Right cardiac atrium (tissue), 5 donors: ENCODE results near the gene DHX16. TPM values are rescaled to one million over a fixed set of nuclear protein-coding genes. Genes with fewer than 3 reads are reported as not detected.

Experiments used
- ATAC-seq, 2 donors: fragments of 200-7000 bp; cut with Tn5 transposase; one replicate each; pipeline versions ENCODE4 v1.8.0 to v1.9.1; 2020; ENCODE audit warnings: moderate library complexity in 2 of 2, mild to moderate bottlenecking in 1 of 2
- DNase-seq, 3 donors: peaks; one replicate each; pipeline ENCODE4 v3.0.0-alpha.2; 2020
- H3K27ac ChIP-seq: one replicate; pipeline ENCODE4 v1.5.1; 2013; ENCODE audit warnings: mild to moderate bottlenecking, low read length, control low read depth, moderate library complexity
- H3K27me3 ChIP-seq: one replicate; pipeline ENCODE4 v1.6.1; 2013; ENCODE audit not compliant: control insufficient read depth, insufficient read depth
- H3K4me1 ChIP-seq: one replicate; pipeline ENCODE4 v1.6.1; 2013; ENCODE audit warnings: low read length; ENCODE audit not compliant: control insufficient read depth, insufficient read depth
- H3K4me3 ChIP-seq: one replicate; pipeline ENCODE4 v1.5.1; 2013; ENCODE audit warnings: low read length, control low read depth
- H3K9me3 ChIP-seq: one replicate; pipeline ENCODE4 v1.6.1; 2013; ENCODE audit warnings: low read length; ENCODE audit not compliant: control insufficient read depth
- WGBS: extraction: QIAGEN DNeasy Blood & Tissue Kit; methylation state at CpG from one replicate; pipeline ENCODE4 v1.1.7; 2013; 5-methylcytosine and 5-hydroxymethylcytosine counted together
- intact Hi-C, 4 donors: fragments of 100-400 bp; cut with DNase I; formaldehyde crosslinking; loops; one replicate each; pipeline versions ENCODE4 v1.11.0 to v1.14.0; 2022 to 2023
- polyA plus RNA-seq: library from polyadenylated mRNA; stranded (reverse); fragments of 200-250 nt; gene quantifications from one replicate; pipeline ENCODE4 v1.2.3, GENCODE V29; 2013
- total RNA-seq, 4 donors: library from RNA; stranded (reverse); fragmentation: NEBNext Ultra II Directional; extraction: Animal tissue kit (Norgen Biotek cat#: 25700); gene quantifications; one replicate each; pipeline ENCODE4 v1.2.1, GENCODE V29; 2021
- donor health status: healthy with polysubstance abuse.
- donor health status: DM: no; HTN: yes; CAD: no.
- donor health status: DM: no; HTN: no; CAD: no.
- donor health status: DM: no; HTN: yes; CAD: no; lungs with severe emphysema.
- donor health status: DM: yes; HTN: yes; CAD: no.

The DHX16 gene
- total and polyA plus RNA-seq, 5 donors = 17.0 to 23.4 (median 19.4) TPM

DNA sequence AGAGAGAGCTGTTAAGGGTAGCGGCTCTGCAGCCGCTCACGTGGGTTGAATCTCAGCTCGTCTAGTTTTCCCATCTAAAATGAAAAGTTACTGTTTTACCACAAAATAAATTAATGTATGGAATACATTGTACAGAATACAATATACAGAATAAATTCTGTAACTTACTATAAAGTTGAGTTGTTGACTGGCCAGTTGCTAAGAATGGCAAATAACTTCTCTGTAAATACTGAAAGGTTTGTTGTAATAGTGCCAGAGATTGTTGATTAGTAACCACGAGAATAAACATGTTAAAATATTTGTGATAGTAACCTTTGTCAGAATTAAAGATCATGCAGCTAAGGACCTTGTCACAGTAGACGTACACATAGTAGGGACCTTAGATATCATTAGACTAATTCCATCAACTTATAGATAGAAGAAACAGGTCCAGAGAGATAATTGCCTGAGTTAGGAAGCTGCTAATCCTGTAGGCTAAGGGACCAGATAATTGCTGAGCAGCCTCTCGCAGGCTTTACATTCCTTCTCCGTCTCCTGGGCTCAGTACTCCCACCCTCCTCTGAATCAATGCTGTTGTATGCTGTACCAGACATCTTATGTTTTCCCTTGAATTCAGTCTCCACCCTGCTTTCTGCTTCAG is 18.5 kb upstream of the DHX16 start:
- H3K27me3 ChIP-seq = no peaks in the 10 kb centered on the region
- 16% methylated on average over 8 of the region's 8 CpGs for WGBS
- H3K4me3 ChIP-seq = peak overlapping the region; percentile 74
- no peaks in the 10 kb centered on the region for H3K9me3 ChIP-seq
- intact Hi-C loops = no loop called here
- H3K4me1 ChIP-seq = peaks cover 3% of the 10 kb centered on the region
- ATAC-seq (no peak), DNase-seq (no peak)
- H3K27ac ChIP-seq = peak overlapping the region; percentile 93

DNA sequence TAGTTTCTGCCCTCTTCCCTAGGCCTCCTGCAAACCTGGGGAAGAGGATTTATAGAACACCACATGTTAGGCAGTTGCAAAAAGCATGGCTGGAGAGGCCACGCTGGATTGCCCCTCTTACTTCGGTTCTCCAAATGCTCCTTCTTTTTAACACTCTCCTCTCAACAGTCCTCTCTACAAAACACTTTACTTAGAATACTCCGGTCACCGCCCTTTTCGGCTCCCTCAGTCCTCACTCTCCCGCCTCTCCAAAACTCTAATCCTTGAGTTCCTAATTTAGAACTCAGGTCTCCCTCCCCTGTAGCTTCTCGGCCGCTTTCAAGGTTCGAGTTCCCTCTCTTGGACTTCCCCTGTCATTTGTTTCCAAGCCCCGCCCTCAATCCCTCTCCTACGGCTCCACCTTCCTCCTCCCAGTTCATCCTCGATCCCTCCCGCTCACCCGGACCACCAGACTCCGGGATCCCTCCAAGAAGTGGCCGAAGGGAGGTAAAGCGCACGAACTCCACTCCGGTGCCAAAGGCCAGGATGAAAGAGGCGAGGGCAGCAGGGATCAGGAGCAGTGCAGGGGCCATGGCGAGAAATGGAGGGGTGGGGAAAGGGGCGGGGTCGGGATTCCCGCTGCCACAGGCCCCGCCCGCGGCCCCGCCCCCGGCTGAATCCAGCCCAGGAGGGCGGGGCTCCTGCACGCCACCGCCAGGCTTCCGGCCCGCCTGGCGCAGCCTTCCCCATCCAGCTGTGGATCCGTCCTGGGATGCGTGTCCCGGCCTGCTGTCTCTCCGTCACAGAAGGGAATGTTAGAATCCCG is 17.8 kb upstream of the DHX16 start, which contains the start of gene NRM:
NRM (minus strand) TSS at position 582 of the 805 bp plus-strand sequence; CDS start at position 572, 10 bp downstream.
- H3K9me3 ChIP-seq = no peaks in the 10 kb centered on the region
- WGBS = under 1% methylated on average over 40 of the region's 40 CpGs
- no peaks in the 10 kb centered on the region for H3K27me3 ChIP-seq
- peak within 1 kb of the TSS; percentile 93 for H3K27ac ChIP-seq
- H3K4me3 ChIP-seq = peak within 1 kb of the TSS; percentile 74
- H3K4me1 ChIP-seq = peaks cover 3% of the 10 kb centered on the region
- DNase-seq = peak; percentile 91 to 97 (median 96)
- ATAC-seq = peak; percentile 70 to 78
- intact Hi-C loops = no loop called here

- Histone ChIP-seq H3K4me1 (peaks cover 5% of the 10 kb centered on the region), H3K27ac (peak overlapping the region; percentile 93), H3K9me3 (no peaks in the 10 kb centered on the region), H3K27me3 (no peaks in the 10 kb centered on the region), H3K4me3 (peak overlapping the region; percentile 74)
- intact Hi-C loops = no loop called here
- DNase-seq (peak in 2 of 3 donors; percentile 47 to 58), ATAC-seq (no peak)
- 28% methylated on average over 4 of the region's 4 CpGs for WGBS
Measured at GRCh38 chr6:30689985-30690384, 17.2 kb upstream of the DHX16 start.

GRCh38 chr6:30689022-30689865 is 16.4 kb upstream of the DHX16 start:
- Histone ChIP-seq H3K4me1 (peaks cover 5% of the 10 kb centered on the region), H3K27me3 (no peaks in the 10 kb centered on the region), H3K9me3 (no peaks in the 10 kb centered on the region), H3K4me3 (no peak overlapping the region), H3K27ac (no peak overlapping the region)
- DNase-seq = peak in 2 of 3 donors; percentile 36 to 52
- 86% methylated on average over 11 of the region's 11 CpGs for WGBS
- intact Hi-C loops = no loop called here
- no peak for ATAC-seq

DNA sequence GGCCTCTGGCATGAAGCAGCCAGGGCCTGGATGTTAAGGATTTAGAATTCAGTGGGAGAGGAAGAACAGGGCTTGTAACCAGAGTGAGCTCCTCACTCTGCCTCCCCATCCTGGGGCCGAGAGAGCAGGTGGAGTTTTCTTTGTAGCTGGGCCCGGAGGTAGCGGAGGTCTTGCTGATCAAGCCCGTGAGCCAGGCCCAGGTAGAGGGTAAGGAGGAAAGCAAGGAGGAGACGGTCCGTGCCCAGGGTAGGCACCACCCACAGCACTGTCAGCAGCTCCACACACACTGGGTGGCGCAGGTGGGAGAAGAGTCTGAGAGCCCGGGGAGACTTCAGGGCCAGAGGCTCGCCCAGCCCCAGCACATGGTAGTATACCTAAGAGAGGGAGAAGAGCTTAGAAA is 15.8 kb upstream of the DHX16 start:
- H3K4me1 ChIP-seq = peaks cover 5% of the 10 kb centered on the region
- intact Hi-C loops = no loop called here
- peak overlapping the region; percentile 99 for H3K27ac ChIP-seq
- no peaks in the 10 kb centered on the region for H3K27me3 ChIP-seq
- WGBS = 88% methylated on average over 9 of the region's 9 CpGs
- ATAC-seq (no peak), DNase-seq (peak in 2 of 3 donors; percentile 44 to 59)
- H3K9me3 ChIP-seq = no peaks in the 10 kb centered on the region
- no peak overlapping the region for H3K4me3 ChIP-seq

DNA sequence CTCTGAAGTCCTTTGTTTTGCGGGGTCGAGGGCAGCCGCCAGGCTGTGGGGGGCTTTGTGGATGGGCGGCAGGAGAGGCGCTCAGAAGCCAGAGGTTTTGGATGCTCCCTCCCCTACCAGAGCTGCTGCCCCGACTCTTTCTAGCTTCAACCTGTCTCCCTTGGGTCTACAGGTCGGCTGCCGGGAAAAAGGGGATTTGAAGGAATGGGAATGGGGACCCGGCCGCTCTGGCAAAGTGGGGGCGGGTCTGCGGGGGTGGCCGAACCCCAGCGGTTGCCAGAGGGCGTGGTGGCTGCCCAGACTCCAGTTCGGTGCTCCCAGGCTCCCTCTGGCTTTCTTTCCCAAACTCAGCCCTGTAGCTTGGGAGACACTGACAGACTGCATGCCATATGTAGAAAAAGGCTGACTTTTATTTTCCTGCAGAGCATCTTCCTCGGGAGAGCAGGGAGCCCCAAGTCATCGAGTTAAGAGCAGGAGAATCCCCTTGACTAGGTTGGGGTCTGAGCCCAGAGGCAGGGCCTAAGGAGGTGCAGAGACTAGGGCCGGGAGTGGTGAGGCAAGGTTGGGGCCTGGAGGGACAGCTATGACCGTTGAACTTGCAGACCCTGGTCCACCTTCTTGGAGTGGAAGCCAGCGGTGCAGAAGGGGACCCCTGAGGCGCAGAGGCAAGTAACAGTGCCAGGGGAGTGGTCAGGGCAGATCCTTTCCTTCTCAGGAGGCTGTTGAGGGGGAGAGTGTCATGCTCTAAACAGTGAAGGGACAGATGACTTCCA is 15.0 kb upstream of the DHX16 start:
- Histone ChIP-seq H3K27me3 (no peaks in the 10 kb centered on the region), H3K4me3 (peak overlapping the region; percentile 88), H3K9me3 (no peaks in the 10 kb centered on the region), H3K4me1 (peaks cover 8% of the 10 kb centered on the region), H3K27ac (peak overlapping the region; percentile 99)
- no peak for ATAC-seq
- WGBS = 9% methylated on average over 22 of the region's 22 CpGs
- peak; percentile 63 to 84 (median 82) for DNase-seq
- intact Hi-C loops = loop anchor here in 1 of 4 donors (2.0 kb wide), 1 partner anchor 33 kb away; the partner anchor contains the start of gene TUBB

GRCh38 chr6:30686908-30687658 is 14.3 kb upstream of the DHX16 start:
- peak overlapping the region; percentile 88 for H3K4me3 ChIP-seq
- H3K4me1 ChIP-seq = peaks cover 8% of the 10 kb centered on the region
- intact Hi-C loops = loop anchor here in 1 of 4 donors (2.0 kb wide), 1 partner anchor 34 kb away; the partner anchor contains the start of gene TUBB
- WGBS = under 1% methylated on average over 52 of the region's 52 CpGs
- H3K9me3 ChIP-seq = no peaks in the 10 kb centered on the region
- H3K27me3 ChIP-seq = no peaks in the 10 kb centered on the region
- DNase-seq (peak; percentile 99), ATAC-seq (peak; percentile 84)
- H3K27ac ChIP-seq = peak overlapping the region; percentile 99

GRCh38 chr6:30686009-30686907 is 13.5 kb upstream of the DHX16 start, which contains the start of gene PPP1R18:
Gene PPP1R18, minus strand, starts transcription at chr6:30686645. Its CDS starts 627 bp downstream, at chr6:30686018.
- intact Hi-C loops = loop anchor here in 1 of 4 donors (2.0 kb wide), 1 partner anchor 35 kb away; the partner anchor contains the start of gene TUBB
- Histone ChIP-seq H3K4me3 (peak within 1 kb of the TSS; percentile 88), H3K27me3 (no peaks in the 10 kb centered on the region), H3K9me3 (no peaks in the 10 kb centered on the region), H3K4me1 (peaks cover 10% of the 10 kb centered on the region), H3K27ac (peak within 1 kb of the TSS; percentile 99)
- ATAC-seq (peak; percentile 71 to 72), DNase-seq (peak; percentile 90 to 96 (median 95))
- WGBS = 1% methylated on average over 41 of the region's 41 CpGs
